ENCODE measurements around the gene PISD. TPM values are rescaled to one million over a fixed set of nuclear protein-coding genes. Genes with fewer than 3 reads are reported as not detected.

The PISD gene
- total and polyA plus RNA-seq, 9 of the 15 experiments (the other 6 are each of a cell fraction or from before 2014, with no cell fraction given): 24.5 to 65.9 (median 36.6) TPM

GRCh38 chr22:31692186-31692886, 30.3 kb upstream of the PISD start:
- Histone ChIP-seq H3K4me2 (ENCODE audit: insufficient read depth, low read length) (no peak overlapping the region), H3K4me3 (no peak overlapping the region), H2AFZ (ENCODE audit: low read depth, low read length) (no peak overlapping the region), H3K27me3 (ENCODE audit: control insufficient read depth in 2 of 2, insufficient read depth in 2 of 2, low read length in 2 of 2) (no peaks in the 10 kb centered on the region), H3K9me1 (ENCODE audit: control insufficient read depth, insufficient read depth, low read length) (no peaks in the 10 kb centered on the region), H3K9ac (ENCODE audit: insufficient read depth in 1 of 2, low read depth in 2 of 2, low read length in 2 of 2) (no peak overlapping the region), H3K9me3 (replicated peaks; ENCODE audit: control insufficient read depth, insufficient read depth, low read depth, low read length) (no peaks in the 10 kb centered on the region), H4K20me1 (replicated peaks; ENCODE audit: control insufficient read depth, insufficient read depth, low read length) (no peaks in the 10 kb centered on the region), H3K27ac (ENCODE audit: extremely low read depth, low read depth, low read length) (no peak overlapping the region), H3K36me3 (ENCODE audit: control insufficient read depth, insufficient read depth, low read length) (peaks cover 46% of the 10 kb centered on the region; the same call in 2 of the 3 replicates), H3K4me1 (replicated peaks in 1 of 2; ENCODE audit: control insufficient read depth in 2 of 2, insufficient read depth in 2 of 2, low read length in 2 of 2) (no peaks in the 10 kb centered on the region), H3K79me2 (ENCODE audit: control insufficient read depth, insufficient read depth, low read length) (no peaks in the 10 kb centered on the region)
- POLR2A ChIA-PET: interaction anchor here (1.0 to 1.8 kb wide), 3 partner anchors 10 to 141 kb away, joined by 3 to 4 read pairs (median 3); no protein-coding TSS in a partner anchor
- intact Hi-C loops (cut with micrococcal nuclease) (no loop called here), in situ Hi-C loops (cut with MboI) (no loop called here)
- CTCF ChIA-PET (ENCODE audit: low intra/inter-chr PET ratio): no interaction called here
- no peak for ATAC-seq
- DNase-seq (ENCODE audit: extremely low read depth in 1 of 4, low spot score in 3 of 4): no peak
- BruUV-seq (replicated peaks): no TSS peak
- WGBS (ENCODE audit: insufficient coverage, low coverage, missing lambda C conversion rate): 86% methylated on average over 1 of the region's 1 CpG
- FAIRE-seq: no peak
- TF ChIP-seq ZBTB33 (CRISPR knock-in tag; IDR thresholded peaks at IDR 0.05) (no peak), ZNF766 (CRISPR knock-in tag; conservative IDR thresholded peaks at IDR 0.05) (no peak), ZNF324 (CRISPR knock-in tag; IDR thresholded peaks at IDR 0.05) (no peak), TEAD4 (IDR thresholded peaks at IDR 0.05; ENCODE audit: low read length) (no peak), TEAD4 (CRISPR knock-in tag; IDR thresholded peaks at IDR 0.05; ENCODE audit: borderline replicate concordance) (no peak), ZNF830 (CRISPR knock-in tag; IDR thresholded peaks at IDR 0.05) (no peak), ZNF76 (CRISPR knock-in tag; IDR thresholded peaks at IDR 0.05; ENCODE audit: borderline replicate concordance) (no peak), ARID2 (IDR thresholded peaks at IDR 0.05) (no peak), ZHX1 (conservative IDR thresholded peaks at IDR 0.05; ENCODE audit: low read length) (no peak), PBX2 (CRISPR knock-in tag; IDR thresholded peaks at IDR 0.05; ENCODE audit: low read depth) (no peak), PBX2 (tag; conservative IDR thresholded peaks at IDR 0.05; ENCODE audit: low read depth) (no peak), E2F8 (IDR thresholded peaks at IDR 0.05; ENCODE audit: low read depth, partially characterized antibody) (no peak)
